ENCODE data around the gene HEMGN.

DNA sequence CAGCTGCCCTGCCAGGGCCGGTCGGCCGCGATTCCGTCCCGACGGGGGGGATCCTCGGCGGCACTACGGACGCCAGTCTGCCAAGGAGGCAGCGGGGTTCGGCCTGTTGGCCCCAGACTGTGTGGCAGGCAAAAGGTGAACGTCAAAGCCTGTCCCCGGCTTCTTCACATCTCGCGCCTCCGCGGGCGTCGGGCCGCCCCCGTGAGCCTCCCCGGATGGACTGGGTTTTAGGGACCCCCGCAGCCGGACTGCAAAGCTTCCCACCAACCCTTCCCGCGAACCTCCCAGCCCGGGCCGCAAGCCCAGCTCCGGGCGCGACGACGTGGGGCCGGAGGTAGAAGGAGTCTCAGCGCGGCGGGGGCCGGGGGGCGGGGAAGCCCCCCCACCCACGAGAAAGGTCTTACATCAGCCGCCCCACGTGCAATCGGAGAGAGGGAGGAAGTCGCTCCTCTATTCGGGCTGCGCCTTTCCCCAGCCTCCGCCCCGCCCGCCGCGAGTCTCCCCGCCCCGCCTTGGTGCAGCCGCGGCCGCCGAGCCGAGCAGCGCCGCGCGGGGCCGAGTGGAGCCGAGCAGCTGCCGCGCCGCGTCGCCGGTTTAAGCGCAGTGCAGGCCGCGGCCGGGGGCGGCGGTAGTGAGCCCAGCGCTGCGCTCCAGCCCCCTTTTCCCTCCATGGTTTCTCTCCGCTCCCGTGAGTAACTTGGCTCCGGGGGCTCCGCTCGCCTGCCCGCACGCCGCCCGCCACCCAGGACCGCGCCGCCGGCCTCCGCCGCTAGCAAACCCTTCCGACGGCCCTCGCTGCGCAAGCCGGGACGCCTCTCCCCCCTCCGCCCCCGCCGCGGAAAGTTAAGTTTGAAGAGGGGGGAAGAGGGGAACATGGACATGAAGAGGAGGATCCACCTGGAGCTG lies 45.0 kb upstream of the HEMGN start, which contains the start of gene ANP32B:
- no peak for TF ChIP-seq EP300 (IDR thresholded peaks at IDR 0.05)
- peak; percentile 91 to 99 (median 98) for TF ChIP-seq CTCF (IDR thresholded peaks at IDR 0.05)

Measured in upper lobe of left lung (tissue), 4 donors.